Hepatocyte (in vitro differentiated cells): ENCODE data around the gene NUDC. TPM values are rescaled to one million over a fixed set of nuclear protein-coding genes. Genes with fewer than 3 reads are reported as not detected.

Source experiments
- DNase-seq: peaks from one replicate; pipeline ENCODE4 v3.0.0-alpha.2; 2016; ENCODE audit warnings: low spot score
- H2AFZ ChIP-seq: fragments of 200-600 bp; sonication (generic); 2 replicates; pipeline ENCODE4 v1.6.0; 2016; ENCODE audit warnings: antibody characterized with exemption, mild to moderate bottlenecking
- H3K27ac ChIP-seq: fragments of 200-600 bp; sonication (generic); 2 replicates; pipeline ENCODE4 v1.5.1; 2016; ENCODE audit warnings: mild to moderate bottlenecking
- H3K27me3 ChIP-seq: fragments of 200-600 bp; sonication (generic); 2 replicates; pipeline ENCODE4 v1.6.1; 2016
- H3K36me3 ChIP-seq: fragments of 200-600 bp; sonication (generic); replicated peaks from 2 replicates; pipeline ENCODE4 v1.5.1; 2016; ENCODE audit warnings: low read depth; ENCODE audit not compliant: insufficient read depth
- H3K4me1 ChIP-seq: fragments of 200-600 bp; sonication (generic); 2 replicates; pipeline ENCODE4 v1.5.1; 2016; ENCODE audit warnings: mild to moderate bottlenecking, moderate library complexity; ENCODE audit not compliant: insufficient read depth
- H3K4me2 ChIP-seq: fragments of 200-600 bp; sonication (generic); 2 replicates; pipeline ENCODE4 v1.6.0; 2016
- H3K4me3 ChIP-seq: fragments of 200-600 bp; sonication (generic); 2 replicates; pipeline ENCODE4 v1.5.1; 2016; ENCODE audit warnings: mild to moderate bottlenecking
- H3K79me2 ChIP-seq: fragments of 200-600 bp; sonication (generic); 2 replicates; pipeline ENCODE4 v1.6.0; 2017; ENCODE audit warnings: mild to moderate bottlenecking
- H3K9me2 ChIP-seq: fragments of 200-600 bp; sonication (generic); replicated peaks from 2 replicates; pipeline ENCODE4 v1.6.0; 2017; ENCODE audit warnings: mild to moderate bottlenecking; ENCODE audit not compliant: insufficient read depth
- H3K9me3 ChIP-seq: fragments of 200-600 bp; sonication (generic); 2 replicates; pipeline ENCODE4 v1.5.1; 2016; ENCODE audit warnings: low read depth, mild to moderate bottlenecking
- H4K20me1 ChIP-seq: fragments of 200-600 bp; sonication (generic); 2 replicates; pipeline ENCODE4 v1.6.0; 2016; ENCODE audit warnings: mild to moderate bottlenecking; ENCODE audit not compliant: insufficient read depth, poor library complexity, severe bottlenecking
- CTCF ChIP-seq: fragments of 200-600 bp; sonication (generic); IDR thresholded peaks from 2 replicates; pipeline ENCODE4 v1.5.1; 2016; ENCODE audit warnings: antibody characterized with exemption, mild to moderate bottlenecking; ENCODE audit not compliant: poor library complexity
- EZH2 ChIP-seq: fragments of 200-600 bp; sonication (generic); IDR thresholded peaks from 2 replicates; pipeline ENCODE4 v1.6.1; 2016; ENCODE audit warnings: antibody characterized with exemption, mild to moderate bottlenecking, borderline replicate concordance
- EZH2phosphoT487 ChIP-seq: fragments of 200-600 bp; sonication (generic); IDR thresholded peaks from one replicate; pipeline ENCODE4 v1.6.1; 2018; ENCODE audit warnings: antibody characterized with exemption, mild to moderate bottlenecking, low read depth, moderate library complexity; ENCODE audit not compliant: unreplicated experiment, severe bottlenecking
- WGBS: methylation state at CpG from one replicate; pipeline ENCODE4 v1.1.6; 2016; ENCODE audit warnings: low lambda C conversion rate; ENCODE audit errors: missing lambda C conversion rate; 5-methylcytosine and 5-hydroxymethylcytosine counted together
- polyA plus RNA-seq: library from polyadenylated mRNA; unstranded; fragments of >200 nt; fragmentation: Nextera tagmentation; extraction: Ambion mirVana; gene quantifications from 2 replicates; pipeline ENCODE4 v1.2.1, GENCODE V29; 2016
- total RNA-seq: library from RNA; depleted of rRNA; stranded (reverse); fragments of >200 nt; gene quantifications from 2 replicates; pipeline ENCODE4 v1.2.3, GENCODE V29; 2014

The NUDC gene
- total and polyA plus RNA-seq, 2 experiments from 2014 or later, result 34.4 to 127 TPM

GRCh38 chr1:26978901-26979300, 57.4 kb downstream of the NUDC start:
- H4K20me1 ChIP-seq, result no peaks in the 10 kb centered on the region
- no peaks in the 10 kb centered on the region for H3K9me3 ChIP-seq
- no peak overlapping the region for H2AFZ ChIP-seq
- no peak overlapping the region for H3K4me2 ChIP-seq
- peaks cover 4% of the 10 kb centered on the region for H3K4me1 ChIP-seq
- no peak overlapping the region for H3K27ac ChIP-seq
- no peaks in the 10 kb centered on the region for H3K27me3 ChIP-seq
- DNase-seq, result no peak
- TF ChIP-seq EZH2 (no peak), EZH2phosphoT487 (no peak), CTCF (no peak)
- no peak overlapping the region for H3K4me3 ChIP-seq
- H3K79me2 ChIP-seq, result no peaks in the 10 kb centered on the region
- H3K36me3 ChIP-seq, result no peaks in the 10 kb centered on the region
- 91% methylated on average over 2 of the region's 2 CpGs for WGBS
- H3K9me2 ChIP-seq, result no peaks in the 10 kb centered on the region

- no peaks in the 10 kb centered on the region for H3K9me2 ChIP-seq
- WGBS, result 88% methylated on average over 3 of the region's 3 CpGs
- no peaks in the 10 kb centered on the region for H3K79me2 ChIP-seq
- no peak for DNase-seq
- no peaks in the 10 kb centered on the region for H3K27me3 ChIP-seq
- H3K4me2 ChIP-seq, result no peak overlapping the region
- H3K9me3 ChIP-seq, result no peaks in the 10 kb centered on the region
- no peaks in the 10 kb centered on the region for H3K36me3 ChIP-seq
- TF ChIP-seq EZH2, result no peak
- TF ChIP-seq EZH2phosphoT487, result no peak
- TF ChIP-seq CTCF, result no peak
- H3K27ac ChIP-seq, result no peak overlapping the region
- H4K20me1 ChIP-seq, result no peaks in the 10 kb centered on the region
- H3K4me1 ChIP-seq, result peaks cover 4% of the 10 kb centered on the region
- no peak overlapping the region for H3K4me3 ChIP-seq
- no peak overlapping the region for H2AFZ ChIP-seq
These were observed 59.8 kb downstream of the NUDC start for GRCh38 chr1:26981146-26981846.

GRCh38 chr1:26983863-26984262, 62.3 kb downstream of the NUDC start:
- no peak overlapping the region for H3K4me2 ChIP-seq
- no peak overlapping the region for H3K4me3 ChIP-seq
- no peak for DNase-seq
- no peaks in the 10 kb centered on the region for H4K20me1 ChIP-seq
- H3K36me3 ChIP-seq, result no peaks in the 10 kb centered on the region
- no peak overlapping the region for H2AFZ ChIP-seq
- H3K9me2 ChIP-seq, result no peaks in the 10 kb centered on the region
- no peaks in the 10 kb centered on the region for H3K4me1 ChIP-seq
- H3K9me3 ChIP-seq, result no peaks in the 10 kb centered on the region
- 85% methylated on average over 5 of the region's 5 CpGs for WGBS
- H3K27me3 ChIP-seq, result no peaks in the 10 kb centered on the region
- no peak overlapping the region for H3K27ac ChIP-seq
- H3K79me2 ChIP-seq, result no peaks in the 10 kb centered on the region
- no peak for TF ChIP-seq EZH2

GRCh38 chr1:26984291-26984690, 62.7 kb downstream of the NUDC start:
- H3K36me3 ChIP-seq, result no peaks in the 10 kb centered on the region
- no peaks in the 10 kb centered on the region for H3K9me3 ChIP-seq
- H3K4me2 ChIP-seq, result no peak overlapping the region
- H4K20me1 ChIP-seq, result no peaks in the 10 kb centered on the region
- TF ChIP-seq EZH2, result no peak
- DNase-seq, result no peak
- WGBS, result 83% methylated on average over 8 of the region's 8 CpGs
- H3K27me3 ChIP-seq, result no peaks in the 10 kb centered on the region
- no peaks in the 10 kb centered on the region for H3K9me2 ChIP-seq
- H2AFZ ChIP-seq, result no peak overlapping the region
- no peaks in the 10 kb centered on the region for H3K79me2 ChIP-seq
- H3K4me3 ChIP-seq, result no peak overlapping the region
- no peaks in the 10 kb centered on the region for H3K4me1 ChIP-seq
- no peak overlapping the region for H3K27ac ChIP-seq
